HFFc6 (cell line): ENCODE results near the gene SLC29A3. TPM values are rescaled to one million over a fixed set of nuclear protein-coding genes. Genes with fewer than 3 reads are reported as not detected.

Experiments
- DNase-seq: peaks from one replicate; pipeline ENCODE4 v3.0.0-alpha.2; 2018
- H3K27ac Mint-ChIP-seq: 2 replicates; pipeline ENCODE4 v1.8.0; 2020; ENCODE audit warnings: mild to moderate bottlenecking, mixed read lengths
- H3K27me3 Mint-ChIP-seq: 2 replicates; pipeline ENCODE4 v1.8.0; 2021; ENCODE audit warnings: mild to moderate bottlenecking, moderate library complexity, mixed read lengths; ENCODE audit not compliant: insufficient read depth
- H3K36me3 Mint-ChIP-seq: 2 replicates; pipeline ENCODE4 v1.8.0; 2021; ENCODE audit warnings: low read depth, mixed read lengths
- H3K4me1 Mint-ChIP-seq: 2 replicates; pipeline ENCODE4 v1.8.0; 2020; ENCODE audit warnings: low read depth, mixed read lengths
- H3K4me3 Mint-ChIP-seq: 2 replicates; pipeline ENCODE4 v1.8.0; 2020; ENCODE audit warnings: mild to moderate bottlenecking, moderate library complexity, mixed read lengths
- H3K9me3 Mint-ChIP-seq: 2 replicates; pipeline ENCODE4 v1.8.0; 2020; ENCODE audit warnings: mild to moderate bottlenecking, mixed read lengths
- CTCF ChIP-seq: fragments of 200-600 bp; sonication (generic); IDR thresholded peaks from 2 replicates; pipeline ENCODE4 v1.5.0; 2021; ENCODE audit warnings: antibody characterized with exemption, mild to moderate bottlenecking
- total RNA-seq, 6 experiments: library from RNA; stranded (reverse); fragmentation: NEBNext Ultra II Directional; extraction: Animal tissue kit (Norgen Biotek cat#: 25700); gene quantifications; 2 replicates in 1 of 6; 3 replicates in 5 of 6; pipeline ENCODE4 v1.2.3, GENCODE V29; 2021

SLC29A3 gene
- total RNA-seq, 6 experiments from 2014 or later: 2.1 to 4.4 (median 2.7) TPM

GRCh38 chr10:71344154-71344925, 25.3 kb downstream of the SLC29A3 start:
- Mint-ChIP-seq H3K27me3 (peaks cover 21% of the 10 kb centered on the region), H3K4me3 (no peak overlapping the region), H3K27ac (no peak overlapping the region), H3K4me1 (peaks cover 22% of the 10 kb centered on the region), H3K36me3 (no peaks in the 10 kb centered on the region), H3K9me3 (no peaks in the 10 kb centered on the region)
- DNase-seq: no peak
- no peak for TF ChIP-seq CTCF

GRCh38 chr10:71344993-71345480, 26.0 kb downstream of the SLC29A3 start:
- Mint-ChIP-seq H3K27me3 (peaks cover 17% of the 10 kb centered on the region), H3K4me3 (no peak overlapping the region), H3K9me3 (no peaks in the 10 kb centered on the region), H3K36me3 (no peaks in the 10 kb centered on the region), H3K4me1 (peaks cover 22% of the 10 kb centered on the region), H3K27ac (no peak overlapping the region)
- TF ChIP-seq CTCF: no peak
- no peak for DNase-seq

GRCh38 chr10:71345694-71346093, 26.6 kb downstream of the SLC29A3 start:
- Mint-ChIP-seq H3K27ac (no peak overlapping the region), H3K27me3 (peaks cover 15% of the 10 kb centered on the region), H3K36me3 (no peaks in the 10 kb centered on the region), H3K9me3 (no peaks in the 10 kb centered on the region), H3K4me3 (no peak overlapping the region), H3K4me1 (peaks cover 16% of the 10 kb centered on the region)
- TF ChIP-seq CTCF: no peak
- no peak for DNase-seq

- TF ChIP-seq CTCF: no peak
- Mint-ChIP-seq H3K9me3 (no peaks in the 10 kb centered on the region), H3K4me1 (peaks cover 16% of the 10 kb centered on the region), H3K27me3 (peaks cover 19% of the 10 kb centered on the region), H3K36me3 (no peaks in the 10 kb centered on the region), H3K4me3 (no peak overlapping the region), H3K27ac (no peak overlapping the region)
- DNase-seq: no peak
These were observed 27.7 kb downstream of the SLC29A3 start for GRCh38 chr10:71346731-71347130.

- H3K36me3 Mint-ChIP-seq: no peaks in the 10 kb centered on the region
- H3K4me3 Mint-ChIP-seq: no peak overlapping the region
- H3K27ac Mint-ChIP-seq: no peak overlapping the region
- no peaks in the 10 kb centered on the region for H3K9me3 Mint-ChIP-seq
- DNase-seq: no peak
- peaks cover 24% of the 10 kb centered on the region for H3K27me3 Mint-ChIP-seq
- no peak for TF ChIP-seq CTCF
- peaks cover 12% of the 10 kb centered on the region for H3K4me1 Mint-ChIP-seq
These were observed 28.7 kb downstream of the SLC29A3 start for GRCh38 chr10:71347587-71348395.
